ENCODE results near the gene MXI1. TPM values are rescaled to one million over a fixed set of nuclear protein-coding genes. Genes with fewer than 3 reads are reported as not detected.
"Not testable (repeated sequence)": the region's sequence is repeated elsewhere in the genome, so short reads cannot be mapped to it uniquely, and the experiment has no call there.

Gene MXI1
- total RNA-seq, 1 donor, result 8.2 TPM

DNA sequence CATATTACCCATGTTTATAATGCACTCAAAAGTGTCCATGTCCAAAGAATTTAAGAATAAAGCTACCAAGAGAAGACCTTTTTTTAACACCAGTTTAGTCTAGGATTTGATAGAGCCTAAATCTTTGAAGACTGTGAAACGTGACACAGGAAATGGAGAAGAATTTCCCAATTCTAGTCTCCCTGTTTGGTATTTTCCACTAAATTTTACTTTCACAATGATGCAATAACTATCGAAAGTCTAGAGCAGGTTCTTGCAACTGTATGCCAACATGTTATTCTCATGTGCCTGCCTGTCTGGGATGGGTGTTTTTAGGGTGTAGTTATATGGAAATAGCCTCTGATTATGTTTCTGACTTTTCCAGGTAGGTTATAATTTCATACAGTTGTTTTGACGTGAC, 6.9 kb upstream of the MXI1 start:
- no peak for DNase-seq (ENCODE audit: low read depth)
- TF ChIP-seq CTCF (IDR thresholded peaks at IDR 0.05; ENCODE audit: insufficient read depth, low read depth, low read length), result no peak
- H3K4me3 ChIP-seq (ENCODE audit: low read depth, low read length), result no peak overlapping the region

GRCh38 chr10:110201046-110201445, 6.4 kb upstream of the MXI1 start:
- not testable (repeated sequence) for H3K4me3 ChIP-seq (ENCODE audit: low read depth, low read length); DNase-seq (ENCODE audit: low read depth)

GRCh38 chr10:110203500-110204455, 3.6 kb upstream of the MXI1 start:
- TF ChIP-seq CTCF (IDR thresholded peaks at IDR 0.05; ENCODE audit: insufficient read depth, low read depth, low read length), result no peak
- no peak overlapping the region for H3K4me3 ChIP-seq (ENCODE audit: low read depth, low read length)
- DNase-seq (ENCODE audit: low read depth), result no peak

DNA sequence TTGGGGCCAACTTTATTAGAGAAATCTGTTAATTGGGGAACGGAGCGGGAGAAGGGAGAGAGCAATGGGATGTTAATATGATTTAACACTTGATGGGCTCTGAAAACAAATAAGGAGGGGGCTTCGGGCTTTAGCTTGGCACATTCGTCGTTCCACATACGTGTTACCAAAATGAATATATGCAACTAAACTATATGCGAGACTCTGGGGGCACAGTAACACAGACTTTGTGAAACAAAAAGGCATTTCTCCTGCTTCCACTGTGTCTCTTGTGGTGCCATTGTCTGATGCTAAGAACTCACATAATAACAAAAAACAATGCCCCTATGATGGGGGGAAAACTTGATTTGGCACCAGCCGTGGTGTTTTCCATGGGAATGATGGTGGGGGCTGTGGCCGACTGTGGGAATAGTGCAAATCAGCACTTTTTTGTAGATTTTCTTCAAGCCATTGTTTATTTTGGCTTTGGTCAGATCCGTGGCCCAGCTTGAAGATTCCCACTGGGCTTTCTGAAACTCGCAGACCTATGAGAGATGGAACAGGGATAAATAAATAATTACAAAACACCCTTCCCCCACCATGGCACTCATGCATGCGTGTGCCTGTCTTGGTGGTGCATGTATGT, 2.2 kb upstream of the MXI1 start:
- no peak for TF ChIP-seq CTCF (IDR thresholded peaks at IDR 0.05; ENCODE audit: insufficient read depth, low read depth, low read length)
- H3K4me3 ChIP-seq (ENCODE audit: low read depth, low read length), result no peak overlapping the region
- no peak for DNase-seq (ENCODE audit: low read depth)

GRCh38 chr10:110207805-110208613, 604 bp downstream of the MXI1 start:
- DNase-seq (ENCODE audit: low read depth), result peak; percentile 38
- H3K4me3 ChIP-seq (ENCODE audit: low read depth, low read length), result peak overlapping the region; percentile 73
- TF ChIP-seq CTCF (IDR thresholded peaks at IDR 0.05; ENCODE audit: insufficient read depth, low read depth, low read length), result no peak

GRCh38 chr10:110208614-110209453, 1.4 kb downstream of the MXI1 start:
- peak; percentile 28 for TF ChIP-seq CTCF (IDR thresholded peaks at IDR 0.05; ENCODE audit: insufficient read depth, low read depth, low read length)
- H3K4me3 ChIP-seq (ENCODE audit: low read depth, low read length), result peak overlapping the region; percentile 73
- peak; percentile 46 for DNase-seq (ENCODE audit: low read depth)
